Ovary (tissue), 9 donors: ENCODE data around the gene RFXANK. TPM values are rescaled to one million over a fixed set of nuclear protein-coding genes. Genes with fewer than 3 reads are reported as not detected.

Source experiments
- DNase-seq, 5 donors: peaks; one replicate each; pipeline ENCODE4 v3.0.0-alpha.2; 2019 to 2020
- H3K27ac ChIP-seq, 2 donors: fragments of 200-600 bp; one replicate each; pipeline versions ENCODE4 v1.5.1 to v1.8.0; 2019 to 2022
- H3K27me3 ChIP-seq: fragments of 200-600 bp; one replicate; pipeline ENCODE4 v1.8.0; 2022
- H3K36me3 ChIP-seq: fragments of 200-600 bp; sonication (generic); one replicate; pipeline ENCODE4 v1.5.1; 2019
- H3K4me1 ChIP-seq: one replicate; pipeline ENCODE4 v1.8.1; 2013; ENCODE audit warnings: mild to moderate bottlenecking, moderate library complexity; ENCODE audit not compliant: insufficient read depth
- H3K4me3 ChIP-seq: fragments of 200-600 bp; sonication (generic); one replicate; pipeline ENCODE4 v1.5.1; 2017
- H3K9me3 ChIP-seq, 2 donors: fragments of 200-600 bp in 1 of 2; sonication (generic) in 1 of 2; one replicate each; pipeline versions ENCODE4 v1.5.1 to v1.8.1; 2013 to 2019; ENCODE audit warnings: mild to moderate bottlenecking in 1 of 2, moderate library complexity in 1 of 2
- CTCF ChIP-seq, 3 donors: fragments of 450-650 bp in 2 of 3; fragments of 200-600 bp in 1 of 3; IDR thresholded peaks; one replicate each; pipeline versions ENCODE4 v1.5.1 to v1.8.0; 2016 to 2022; ENCODE audit warnings: antibody characterized with exemption in 3 of 3, mild to moderate bottlenecking in 1 of 3
- EP300 ChIP-seq: sonication (generic); formaldehyde crosslinking; IDR thresholded peaks from one replicate; pipeline ENCODE4 v1.6.1; 2017; ENCODE audit warnings: antibody characterized with exemption
- POLR2A ChIP-seq: fragments of 450-650 bp; IDR thresholded peaks from one replicate; pipeline ENCODE4 v1.6.1; 2017; ENCODE audit warnings: antibody characterized with exemption, mild to moderate bottlenecking, moderate library complexity
- WGBS, 3 donors: extraction: QIAGEN DNeasy Blood & Tissue Kit in 1 of 3; methylation state at CpG; one replicate each; pipeline versions ENCODE4 v1.1.5 to v1.1.7; 2013 to 2017; 5-methylcytosine and 5-hydroxymethylcytosine counted together
- intact Hi-C, 4 donors: fragments of 100-400 bp; cut with DNase I; formaldehyde crosslinking; loops; one replicate each; pipeline versions ENCODE4 v1.11.0 to v1.15.1; 2022 to 2023
- polyA plus RNA-seq, 2 donors: library from polyadenylated mRNA; stranded (reverse); fragments of 200-250 nt in 1 of 2; fragments of 350-450 nt in 1 of 2; fragmentation: Illumina TruSeq in 1 of 2; extraction: RNeasy Lipid Tissue Mini Kit (QIAGEN cat#74804) in 1 of 2; gene quantifications; one replicate each; pipeline ENCODE4 v1.2.3, GENCODE V29; 2013 to 2014
- total RNA-seq, 7 donors: library from RNA; depleted of rRNA in 2 of 7; stranded (reverse); fragments of >200 nt in 2 of 7; fragmentation: NEBNext Ultra II Directional in 3 of 7; extraction: Animal tissue kit (Norgen Biotek cat#: 25700) in 3 of 7; gene quantifications; one replicate each; pipeline versions ENCODE4 v1.1.0 to v1.2.4, GENCODE V29; 2016 to 2023
- donor health status: DM: no; HTN: no; CAD: no; lungs with moderate emphysema.
- donor health status: DM: no; HTN: no; CAD: no.
- donor health status: Bipolar disorder and iron deficiency.
- donor health status: DM: yes; HTN: yes; CAD: no.
- donor health status: DM: no; HTN: no; CAD: no.
- donor health status: DM: yes; HTN: yes; CAD: no.

RFXANK gene
- total and polyA plus RNA-seq, 9 donors, result 9.7 to 67.2 (median 58.4) TPM

- no peak for DNase-seq
- Histone ChIP-seq H3K27me3 (no peaks in the 10 kb centered on the region), H3K27ac (no peak overlapping the region), H3K4me3 (no peak overlapping the region), H3K9me3 (no peaks in the 10 kb centered on the region), H3K4me1 (peaks cover 2% of the 10 kb centered on the region), H3K36me3 (no peaks in the 10 kb centered on the region)
- intact Hi-C loops, result no loop called here
- no peak for TF ChIP-seq POLR2A
- TF ChIP-seq CTCF (IDR thresholded peaks at IDR 0.05), result no peak
- no peak for TF ChIP-seq EP300
- 70 to 76% (median 75%) methylated on average over 6 of the region's 6 CpGs for WGBS, 3 donors
Observed at GRCh38 chr19:19223636-19224035, 31.6 kb downstream of the RFXANK start.

GRCh38 chr19:19224150-19224851, 32.2 kb downstream of the RFXANK start:
- Histone ChIP-seq H3K27ac (no peak overlapping the region), H3K4me3 (no peak overlapping the region), H3K4me1 (peaks cover 2% of the 10 kb centered on the region), H3K27me3 (no peaks in the 10 kb centered on the region), H3K9me3 (no peaks in the 10 kb centered on the region), H3K36me3 (no peaks in the 10 kb centered on the region)
- no peak for DNase-seq
- WGBS, 3 donors, result 60 to 63% (median 63%) methylated on average over 17 of the region's 17 CpGs
- TF ChIP-seq EP300, result no peak
- no peak for TF ChIP-seq CTCF (IDR thresholded peaks at IDR 0.05)
- TF ChIP-seq POLR2A, result no peak
- intact Hi-C loops, result no loop called here

- peak in 4 of 5 donors; percentile 27 to 69 (median 39) for DNase-seq
- Histone ChIP-seq H3K27ac (no peak overlapping the region), H3K9me3 (no peaks in the 10 kb centered on the region), H3K4me1 (peaks cover 2% of the 10 kb centered on the region), H3K27me3 (no peaks in the 10 kb centered on the region), H3K4me3 (no peak overlapping the region), H3K36me3 (no peaks in the 10 kb centered on the region)
- intact Hi-C loops, result no loop called here
- TF ChIP-seq CTCF (IDR thresholded peaks at IDR 0.05) (peak in 2 of 3 donors; percentile 10 to 24), POLR2A (no peak)
- 1 to 2% (median 1%) methylated on average over 38 to 59 of the region's 59 CpGs for WGBS, 3 donors
Observed at GRCh38 chr19:19224852-19225494, 32.9 kb downstream of the RFXANK start.

- DNase-seq, result no peak
- H3K9me3 ChIP-seq, result no peaks in the 10 kb centered on the region
- WGBS, 3 donors, result 59 to 78% (median 73%) methylated on average over 5 of the region's 5 CpGs
- peaks cover 2% of the 10 kb centered on the region for H3K4me1 ChIP-seq
- intact Hi-C loops, result no loop called here
- no peaks in the 10 kb centered on the region for H3K36me3 ChIP-seq
- no peak overlapping the region for H3K4me3 ChIP-seq
- no peak overlapping the region for H3K27ac ChIP-seq
- no peak for TF ChIP-seq EP300
- TF ChIP-seq POLR2A, result no peak
- TF ChIP-seq CTCF (IDR thresholded peaks at IDR 0.05), result no peak
- H3K27me3 ChIP-seq, result no peaks in the 10 kb centered on the region
Observed at GRCh38 chr19:19226204-19226603, 34.1 kb downstream of the RFXANK start.
